ENCODE data around the gene SIDT1. TPM values are rescaled to one million over a fixed set of nuclear protein-coding genes. Genes with fewer than 3 reads are reported as not detected.

Gene SIDT1
- total RNA-seq, 1 experiment from 2014 or later: not detected

DNA sequence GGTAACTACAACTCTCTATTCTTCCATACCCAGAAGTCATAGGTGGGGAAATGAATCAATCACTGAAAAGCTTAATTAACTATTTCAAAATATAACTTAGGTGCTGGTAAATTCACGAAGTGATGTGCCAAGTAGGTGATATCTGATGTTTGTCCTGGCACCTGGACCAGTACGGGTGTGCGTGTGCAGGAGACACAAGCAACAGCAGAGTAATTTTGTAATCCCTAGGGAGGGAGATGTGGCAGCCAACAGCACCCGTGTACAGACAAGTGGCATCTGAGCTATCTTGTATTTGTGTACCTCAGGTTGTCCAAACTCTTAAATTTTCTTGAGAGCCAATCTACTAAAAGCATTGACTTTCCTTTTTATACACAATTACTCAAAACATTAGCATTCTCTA, 141.2 kb downstream of the SIDT1 start:
- no peaks in the 10 kb centered on the region for H3K27me3 Mint-ChIP-seq (ENCODE audit: low read depth)
- TF ChIP-seq, protein P1, sequence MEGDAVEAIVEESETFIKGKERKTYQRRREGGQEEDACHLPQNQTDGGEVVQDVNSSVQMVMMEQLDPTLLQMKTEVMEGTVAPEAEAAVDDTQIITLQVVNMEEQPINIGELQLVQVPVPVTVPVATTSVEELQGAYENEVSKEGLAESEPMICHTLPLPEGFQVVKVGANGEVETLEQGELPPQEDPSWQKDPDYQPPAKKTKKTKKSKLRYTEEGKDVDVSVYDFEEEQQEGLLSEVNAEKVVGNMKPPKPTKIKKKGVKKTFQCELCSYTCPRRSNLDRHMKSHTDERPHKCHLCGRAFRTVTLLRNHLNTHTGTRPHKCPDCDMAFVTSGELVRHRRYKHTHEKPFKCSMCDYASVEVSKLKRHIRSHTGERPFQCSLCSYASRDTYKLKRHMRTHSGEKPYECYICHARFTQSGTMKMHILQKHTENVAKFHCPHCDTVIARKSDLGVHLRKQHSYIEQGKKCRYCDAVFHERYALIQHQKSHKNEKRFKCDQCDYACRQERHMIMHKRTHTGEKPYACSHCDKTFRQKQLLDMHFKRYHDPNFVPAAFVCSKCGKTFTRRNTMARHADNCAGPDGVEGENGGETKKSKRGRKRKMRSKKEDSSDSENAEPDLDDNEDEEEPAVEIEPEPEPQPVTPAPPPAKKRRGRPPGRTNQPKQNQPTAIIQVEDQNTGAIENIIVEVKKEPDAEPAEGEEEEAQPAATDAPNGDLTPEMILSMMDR (conservative IDR thresholded peaks at IDR 0.05): no peak
- H3K27me3 ChIP-seq (ENCODE audit: insufficient read depth, low read length): no peaks in the 10 kb centered on the region
- no peak overlapping the region for H2BK120ac ChIP-seq (ENCODE audit: low read depth, low read length, poor library complexity, severe bottlenecking)
- H3K27ac Mint-ChIP-seq: no peak overlapping the region
- no peak overlapping the region for H2BK5ac ChIP-seq (ENCODE audit: insufficient read length, low read length)
- no peak overlapping the region for H3T11ph ChIP-seq (ENCODE audit: low read length)
- H3K56ac ChIP-seq (ENCODE audit: insufficient read length, low read depth, low read length): no peak overlapping the region
- H3K9me3 Mint-ChIP-seq: no peaks in the 10 kb centered on the region
- no peak overlapping the region for H2BK12ac ChIP-seq (ENCODE audit: insufficient read length, low read depth, low read length)
- no peaks in the 10 kb centered on the region for H3K9me3 ChIP-seq (ENCODE audit: control insufficient read depth, low read depth, low read length)
- no peak overlapping the region for H2BK20ac ChIP-seq (ENCODE audit: low read depth, low read length, poor library complexity, severe bottlenecking)
- H3K23ac ChIP-seq (ENCODE audit: insufficient read length, low read depth, low read length): no peak overlapping the region
- WGBS (ENCODE audit: extremely low coverage, insufficient read length, low lambda C conversion rate): no CpG with 5 or more reads among the region's 4 CpGs
- no peak overlapping the region for H3K14ac ChIP-seq (ENCODE audit: insufficient read depth, low read length)
- no peak overlapping the region for H2BK15ac ChIP-seq (ENCODE audit: low read depth, low read length)
- H3K4ac ChIP-seq (ENCODE audit: low read depth, low read length): no peak overlapping the region
- peaks cover 4% of the 10 kb centered on the region; the same call in 1 of the 2 replicates for H3K4me1 ChIP-seq (ENCODE audit: insufficient read depth, low read length)
- H2AFZ ChIP-seq (ENCODE audit: low read length): no peak overlapping the region
- peaks cover 5 to 25% (median 21%) of the 10 kb centered on the region in 3 experiments; a peak in 5 of 7 replicates for H3K36me3 Mint-ChIP-seq (ENCODE audit: insufficient read depth in 1 of 3, low read depth in 3 of 3)
- no peak overlapping the region for H4K8ac ChIP-seq (replicated peaks; ENCODE audit: insufficient read length, low read depth, low read length)
- DNase-seq: no peak
- no peak overlapping the region for H4K91ac ChIP-seq (ENCODE audit: insufficient read length, low read depth, low read length)
- peaks cover 14 to 15% of the 10 kb centered on the region in 2 experiments for H3K4me1 Mint-ChIP-seq
- H3K4me2 ChIP-seq (ENCODE audit: insufficient read depth, insufficient read length, low read length): no peak overlapping the region
- no peak overlapping the region for H4K5ac ChIP-seq (ENCODE audit: insufficient read length, low read depth, low read length)
- no peaks in the 10 kb centered on the region for H4K20me1 ChIP-seq (ENCODE audit: control insufficient read depth, insufficient read depth, insufficient read length)
- no peak overlapping the region for H3K27ac ChIP-seq (ENCODE audit: insufficient read length, low read depth, low read length)
- no peak overlapping the region for H3K4me3 Mint-ChIP-seq
- H3K79me2 ChIP-seq (ENCODE audit: insufficient read depth, low read length): no peaks in the 10 kb centered on the region
- H3K79me1 ChIP-seq (ENCODE audit: insufficient read depth, low read depth, low read length, poor library complexity, severe bottlenecking): no peaks in the 10 kb centered on the region
- no peaks in the 10 kb centered on the region for H3K23me2 ChIP-seq (ENCODE audit: insufficient read length, low read depth, low read length, poor library complexity, severe bottlenecking)
- no peak overlapping the region for H2AK5ac ChIP-seq (ENCODE audit: insufficient read length, low read length)
- H3K9ac ChIP-seq (ENCODE audit: extremely low read depth, insufficient read length, low read length): no peak overlapping the region
- no peak overlapping the region for H3K18ac ChIP-seq (ENCODE audit: insufficient read length, low read depth, low read length)

All from H9 (cell line).